K562 (cell line): Measurements from ENCODE around the gene SACS.

Experiments
- POLR2AphosphoS5 ChIP-seq: IDR thresholded peaks from 2 replicates; pipeline ENCODE4 v1.6.1; 2011; ENCODE audit warnings: mild to moderate bottlenecking, low read depth, low read length, moderate library complexity; ENCODE audit not compliant: control insufficient read depth, insufficient read depth
- RREB1 ChIP-seq: fragments of 250-450 bp; sonication (Bioruptor Pico); IDR thresholded peaks from 2 replicates; pipeline ENCODE4 v1.4.0; 2020
- TBP ChIP-seq: optimal IDR thresholded peaks from 2 replicates; pipeline ENCODE3; 2011; ENCODE audit warnings: low read depth, low read length, improper control_type of control experiment
- ZKSCAN8 ChIP-seq: fragments of 200-800 bp; sonication (Bioruptor generic); IDR thresholded peaks from 2 replicates; pipeline ENCODE4 v1.6.1; 2016; ENCODE audit warnings: missing genetic modification characterization, missing compliant biosample characterization
- ZNF707 ChIP-seq: fragments of 250-450 bp; sonication (Bioruptor Pico); conservative IDR thresholded peaks from 2 replicates; pipeline ENCODE4 v1.8.0; 2022; ENCODE audit warnings: inconsistent platforms, mild to moderate bottlenecking, moderate library complexity
- TF ChIP-seq, protein P1 (sequence below): IDR thresholded peaks from 3 replicates; pipeline ENCODE4 v1.6.1; 2011; ENCODE audit warnings: borderline replicate concordance, mild to moderate bottlenecking; ENCODE audit not compliant: insufficient read length, insufficient read depth
- TF ChIP-seq, protein P2 (sequence below), 3 experiments: IDR thresholded peaks in 2 of 3; conservative IDR thresholded peaks in 1 of 3; 2 replicates each; pipeline ENCODE4 v1.5.1; 2011 to 2012; ENCODE audit warnings: low read length in 3 of 3, mild to moderate bottlenecking in 3 of 3, control low read depth in 2 of 3, improper control_type of control experiment in 1 of 3, inconsistent platforms in 1 of 3, low read depth in 1 of 3, mixed read lengths in 1 of 3, moderate library complexity in 1 of 3; ENCODE audit not compliant: insufficient read depth in 2 of 3

GRCh38 chr13:23383151-23383550, 50.4 kb downstream of the SACS start:
- TF ChIP-seq TBP (no peak), RREB1 (CRISPR knock-in tag) (no peak), ZKSCAN8 (CRISPR knock-in tag) (no peak), POLR2AphosphoS5 (no peak), ZNF707 (no peak)
- TF ChIP-seq, protein P1, sequence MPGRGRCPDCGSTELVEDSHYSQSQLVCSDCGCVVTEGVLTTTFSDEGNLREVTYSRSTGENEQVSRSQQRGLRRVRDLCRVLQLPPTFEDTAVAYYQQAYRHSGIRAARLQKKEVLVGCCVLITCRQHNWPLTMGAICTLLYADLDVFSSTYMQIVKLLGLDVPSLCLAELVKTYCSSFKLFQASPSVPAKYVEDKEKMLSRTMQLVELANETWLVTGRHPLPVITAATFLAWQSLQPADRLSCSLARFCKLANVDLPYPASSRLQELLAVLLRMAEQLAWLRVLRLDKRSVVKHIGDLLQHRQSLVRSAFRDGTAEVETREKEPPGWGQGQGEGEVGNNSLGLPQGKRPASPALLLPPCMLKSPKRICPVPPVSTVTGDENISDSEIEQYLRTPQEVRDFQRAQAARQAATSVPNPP: no peak
- TF ChIP-seq, protein P2, sequence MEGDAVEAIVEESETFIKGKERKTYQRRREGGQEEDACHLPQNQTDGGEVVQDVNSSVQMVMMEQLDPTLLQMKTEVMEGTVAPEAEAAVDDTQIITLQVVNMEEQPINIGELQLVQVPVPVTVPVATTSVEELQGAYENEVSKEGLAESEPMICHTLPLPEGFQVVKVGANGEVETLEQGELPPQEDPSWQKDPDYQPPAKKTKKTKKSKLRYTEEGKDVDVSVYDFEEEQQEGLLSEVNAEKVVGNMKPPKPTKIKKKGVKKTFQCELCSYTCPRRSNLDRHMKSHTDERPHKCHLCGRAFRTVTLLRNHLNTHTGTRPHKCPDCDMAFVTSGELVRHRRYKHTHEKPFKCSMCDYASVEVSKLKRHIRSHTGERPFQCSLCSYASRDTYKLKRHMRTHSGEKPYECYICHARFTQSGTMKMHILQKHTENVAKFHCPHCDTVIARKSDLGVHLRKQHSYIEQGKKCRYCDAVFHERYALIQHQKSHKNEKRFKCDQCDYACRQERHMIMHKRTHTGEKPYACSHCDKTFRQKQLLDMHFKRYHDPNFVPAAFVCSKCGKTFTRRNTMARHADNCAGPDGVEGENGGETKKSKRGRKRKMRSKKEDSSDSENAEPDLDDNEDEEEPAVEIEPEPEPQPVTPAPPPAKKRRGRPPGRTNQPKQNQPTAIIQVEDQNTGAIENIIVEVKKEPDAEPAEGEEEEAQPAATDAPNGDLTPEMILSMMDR (IDR thresholded peaks at IDR 0.05 in 2 of 3, conservative IDR thresholded peaks at IDR 0.05 in 1 of 3; ENCODE audit: insufficient read depth in 2 of 3, low read depth in 1 of 3, low read length in 3 of 3): no peak
